Measurements from ENCODE around the gene GSTM1. TPM values are rescaled to one million over a fixed set of nuclear protein-coding genes. Genes with fewer than 3 reads are reported as not detected.
"Not testable (repeated sequence)": the region's sequence is repeated elsewhere in the genome, so short reads cannot be mapped to it uniquely, and the experiment has no call there.

GSTM1 gene
- total RNA-seq, 1 donor from 2014 or later: not detected

GRCh38 chr1:109671067-109671466, 16.6 kb upstream of the GSTM1 start:
- TF ChIP-seq CTCF (conservative IDR thresholded peaks at IDR 0.05; ENCODE audit: low read depth, low read length): no peak
- H3K4me3 ChIP-seq (ENCODE audit: low read depth, low read length): no peak overlapping the region
- DNase-seq (ENCODE audit: low read depth): no peak

DNA sequence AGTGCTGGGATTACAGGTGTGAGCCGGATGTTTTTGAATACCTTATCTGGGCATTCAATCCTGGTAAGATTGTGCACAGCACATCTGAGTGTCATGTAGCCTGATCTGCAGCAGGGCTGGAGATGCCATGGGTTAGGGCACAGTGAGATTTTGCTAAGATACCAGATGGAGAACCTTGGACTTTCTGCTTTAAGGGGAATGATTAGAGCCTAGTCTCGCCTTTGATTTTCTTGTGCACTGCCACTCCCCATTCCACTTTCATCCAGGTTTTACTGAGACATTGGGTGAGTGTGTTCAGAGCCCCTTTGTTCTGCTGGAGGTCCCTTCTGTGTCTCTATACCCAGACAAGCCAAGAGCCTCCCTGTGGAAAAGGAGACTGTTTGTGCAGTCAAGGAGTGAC, 13.8 kb upstream of the GSTM1 start:
- not testable (repeated sequence) for H3K4me3 ChIP-seq (ENCODE audit: low read depth, low read length)

GRCh38 chr1:109676683-109677381, 10.8 kb upstream of the GSTM1 start:
- not testable (repeated sequence) for H3K4me3 ChIP-seq (ENCODE audit: low read depth, low read length)

More for the DNA sequence above, 13.8 kb upstream of the GSTM1 start:
- DNase-seq (ENCODE audit: low read depth): not testable (repeated sequence)

GRCh38 chr1:109677459-109677858, 10.2 kb upstream of the GSTM1 start:
- DNase-seq (ENCODE audit: low read depth): no peak
- no peak for TF ChIP-seq CTCF (conservative IDR thresholded peaks at IDR 0.05; ENCODE audit: low read depth, low read length)
- H3K4me3 ChIP-seq (ENCODE audit: low read depth, low read length): no peak overlapping the region

More at GRCh38 chr1:109676683-109677381, 10.8 kb upstream of the GSTM1 start:
- DNase-seq (ENCODE audit: low read depth): not testable (repeated sequence)

- not testable (repeated sequence) for H3K4me3 ChIP-seq (ENCODE audit: low read depth, low read length); DNase-seq (ENCODE audit: low read depth)
These were observed 9.0 kb upstream of the GSTM1 start for GRCh38 chr1:109678637-109679036.

GRCh38 chr1:109684777-109685176, 2.8 kb upstream of the GSTM1 start:
- not testable (repeated sequence) for DNase-seq (ENCODE audit: low read depth); H3K4me3 ChIP-seq (ENCODE audit: low read depth, low read length)

DNA sequence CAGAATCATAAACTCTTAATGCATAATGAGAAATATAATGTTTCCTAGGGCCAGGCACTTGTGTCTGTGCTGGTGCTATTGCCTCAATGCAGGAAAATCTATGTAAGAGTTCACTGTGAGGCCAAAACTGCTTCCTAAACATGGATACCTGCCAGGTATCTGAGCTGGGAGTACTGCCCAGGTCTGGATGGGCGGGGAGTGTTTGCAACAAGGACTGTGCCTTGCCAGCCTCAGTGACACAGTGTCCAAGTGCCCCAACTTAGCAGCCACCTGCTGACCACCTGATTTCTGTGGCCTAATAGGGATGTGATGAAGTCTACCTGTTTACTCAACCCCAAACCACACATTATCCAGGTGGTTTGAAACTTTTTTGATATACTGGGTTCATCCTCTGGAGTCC, 2.2 kb upstream of the GSTM1 start:
- DNase-seq (ENCODE audit: low read depth); H3K4me3 ChIP-seq (ENCODE audit: low read depth, low read length): not testable (repeated sequence)

DNA sequence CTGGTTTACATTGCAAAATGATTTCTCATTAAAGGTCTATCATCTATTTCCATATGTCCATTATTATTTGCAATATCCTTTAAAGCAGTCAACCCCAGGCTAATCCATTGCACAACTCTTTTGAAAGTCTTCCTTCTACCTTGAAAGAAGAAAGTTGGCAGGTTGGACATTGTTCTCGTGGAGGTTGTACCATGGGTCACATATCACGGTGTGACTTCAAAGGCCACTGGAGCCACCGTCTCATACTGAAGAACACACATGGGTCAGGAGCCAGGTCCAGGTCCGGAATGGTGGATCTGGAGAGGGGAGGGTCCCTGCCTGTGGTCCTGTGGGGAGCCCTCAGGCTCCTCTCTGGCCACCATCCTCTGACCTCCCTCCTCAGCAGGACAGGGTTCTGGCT, 1.7 kb upstream of the GSTM1 start:
- not testable (repeated sequence) for DNase-seq (ENCODE audit: low read depth)

DNA sequence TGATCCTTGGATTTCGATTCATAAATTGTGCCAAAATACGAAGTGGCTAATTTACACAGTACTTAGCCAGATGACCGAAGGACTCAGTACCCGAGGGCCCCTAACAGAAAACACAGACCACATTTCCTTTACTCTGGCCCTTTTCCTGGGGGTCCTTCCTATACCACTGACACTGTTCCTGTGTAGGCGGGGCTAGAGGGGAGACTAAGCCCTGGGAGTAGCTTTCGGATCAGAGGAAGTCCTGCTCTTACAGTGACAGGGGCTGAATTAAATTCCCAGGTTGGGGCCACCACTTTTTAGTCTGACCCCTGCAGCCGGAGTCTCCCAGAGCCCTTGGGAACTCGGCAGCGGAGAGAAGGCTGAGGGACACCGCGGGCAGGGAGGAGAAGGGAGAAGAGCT, 508 bp upstream of the GSTM1 start:
- H3K4me3 ChIP-seq (ENCODE audit: low read depth, low read length): peak overlapping the region; percentile 58
- not testable (repeated sequence) for DNase-seq (ENCODE audit: low read depth)

More for the DNA sequence above, 1.7 kb upstream of the GSTM1 start:
- H3K4me3 ChIP-seq (ENCODE audit: low read depth, low read length): not testable (repeated sequence)

DNA sequence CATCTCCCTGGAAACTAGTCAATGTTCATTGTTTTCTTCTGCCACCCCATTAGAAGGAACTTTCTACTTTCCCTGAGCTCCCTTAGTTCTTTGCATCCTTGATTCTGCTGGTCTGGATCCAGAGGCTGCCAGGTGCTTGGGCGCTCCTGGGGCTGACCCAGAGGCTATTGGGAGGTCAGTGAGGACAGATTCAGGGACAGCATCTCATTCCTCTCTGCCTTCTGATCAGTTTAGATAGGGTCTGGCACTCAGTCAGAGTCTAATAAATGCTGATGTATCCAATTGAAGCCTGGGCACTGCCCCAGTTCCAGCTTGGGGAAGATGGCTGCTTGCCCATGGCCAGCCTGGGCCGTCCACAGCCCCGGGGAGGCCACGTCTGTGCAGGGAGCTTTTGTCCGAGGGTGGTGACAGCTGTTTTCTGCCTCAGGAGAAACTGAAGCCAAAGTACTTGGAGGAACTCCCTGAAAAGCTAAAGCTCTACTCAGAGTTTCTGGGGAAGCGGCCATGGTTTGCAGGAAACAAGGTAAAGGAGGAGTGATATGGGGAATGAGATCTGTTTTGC, 2.3 kb downstream of the GSTM1 start:
- H3K4me3 ChIP-seq (ENCODE audit: low read depth, low read length): no peak overlapping the region
- no peak for DNase-seq (ENCODE audit: low read depth)
- TF ChIP-seq CTCF (conservative IDR thresholded peaks at IDR 0.05; ENCODE audit: low read depth, low read length): no peak

GRCh38 chr1:109691759-109692158, 4.1 kb downstream of the GSTM1 start:
- TF ChIP-seq CTCF (conservative IDR thresholded peaks at IDR 0.05; ENCODE audit: low read depth, low read length): no peak
- DNase-seq (ENCODE audit: low read depth): no peak
- H3K4me3 ChIP-seq (ENCODE audit: low read depth, low read length): no peak overlapping the region

GRCh38 chr1:109694400-109694799, 6.8 kb downstream of the GSTM1 start:
- not testable (repeated sequence) for DNase-seq (ENCODE audit: low read depth); H3K4me3 ChIP-seq (ENCODE audit: low read depth, low read length)

GRCh38 chr1:109695138-109695537, 7.5 kb downstream of the GSTM1 start:
- not testable (repeated sequence) for DNase-seq (ENCODE audit: low read depth); H3K4me3 ChIP-seq (ENCODE audit: low read depth, low read length)
